COLO668 (cell line): ENCODE results near the gene CDK5RAP2.
"Not testable (repeated sequence)": the region's sequence is repeated elsewhere in the genome, so short reads cannot be mapped to it uniquely, and the experiment has no call there.

Experiments used
- DNase-seq: peaks from one replicate; lab custom pipeline; 2025; ENCODE audit not compliant: unreplicated experiment; lab: John Stamatoyannopoulos, UW

Gene CDK5RAP2

GRCh38 chr9:120474591-120475243 is 105.2 kb downstream of the CDK5RAP2 start:
- DNase-seq: no peak

- no peak for DNase-seq
Observed at GRCh38 chr9:120473608-120474007, 106.4 kb downstream of the CDK5RAP2 start.

DNA sequence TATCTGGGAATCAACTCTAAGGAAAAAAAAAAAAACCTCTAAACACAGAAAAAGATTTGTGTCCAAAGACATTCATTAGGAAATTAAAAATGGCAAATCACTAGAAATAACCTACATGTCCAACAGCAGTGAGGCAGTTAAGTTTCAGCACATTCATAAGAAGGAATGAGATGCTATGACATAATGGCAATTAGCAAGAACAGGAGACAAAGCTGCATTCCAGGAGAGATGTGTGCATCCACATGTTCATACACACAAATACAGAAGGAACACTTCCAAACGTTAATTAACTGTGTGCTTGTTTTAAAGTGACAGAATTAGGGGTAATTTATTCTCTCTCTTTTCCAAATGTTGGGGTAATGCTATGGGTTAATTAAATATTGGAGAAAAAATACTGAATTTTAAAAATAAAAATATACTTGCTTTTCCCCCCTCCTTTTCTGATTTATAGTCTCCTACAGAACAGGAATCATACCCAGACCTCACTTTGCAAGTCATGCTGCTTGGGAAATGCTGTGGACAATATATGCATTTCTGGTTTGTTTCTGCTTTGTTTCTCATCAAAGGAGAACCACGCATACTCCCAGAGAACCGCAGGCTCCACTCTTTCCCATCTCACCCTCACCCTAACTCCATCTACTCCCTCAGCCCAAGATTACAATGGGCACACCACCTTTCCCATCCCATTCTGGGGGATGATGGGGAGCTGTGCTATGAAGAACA is 114.1 kb downstream of the CDK5RAP2 start:
- no peak for DNase-seq

GRCh38 chr9:120464887-120465421 is 115.0 kb downstream of the CDK5RAP2 start:
- DNase-seq: no peak

DNA sequence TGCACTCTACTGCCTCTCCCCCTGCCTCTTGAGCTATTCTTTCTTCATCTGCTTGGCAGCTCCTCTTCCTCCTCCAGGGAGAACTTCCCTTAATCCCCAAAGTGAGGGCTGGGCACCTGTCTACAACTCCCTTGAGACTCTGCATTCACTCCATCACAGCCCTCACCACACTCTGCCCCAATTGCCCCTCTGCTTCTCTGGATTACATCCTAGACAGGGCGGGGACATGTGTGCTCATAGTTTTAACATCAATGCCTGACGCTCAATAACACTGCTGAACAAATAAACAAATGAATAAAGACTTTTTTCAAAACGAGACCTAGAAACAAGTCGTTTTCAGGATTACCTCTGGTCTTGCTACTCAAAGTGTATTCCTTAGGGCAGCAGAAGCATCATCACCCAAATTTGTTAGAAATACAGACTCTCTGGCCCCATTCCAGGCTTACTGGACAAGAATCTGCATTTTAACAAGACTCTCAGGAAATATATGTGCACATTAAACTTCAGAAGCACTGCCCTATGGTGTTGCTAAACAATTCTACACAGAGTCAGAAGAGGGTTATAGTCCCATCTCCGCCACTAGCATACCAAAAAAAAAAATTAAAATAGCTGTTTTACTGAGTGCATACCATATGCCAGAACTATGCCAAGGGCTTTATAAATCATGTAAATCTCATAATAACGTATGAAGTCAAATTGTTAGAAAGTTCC is 115.6 kb downstream of the CDK5RAP2 start:
- no peak for DNase-seq

DNA sequence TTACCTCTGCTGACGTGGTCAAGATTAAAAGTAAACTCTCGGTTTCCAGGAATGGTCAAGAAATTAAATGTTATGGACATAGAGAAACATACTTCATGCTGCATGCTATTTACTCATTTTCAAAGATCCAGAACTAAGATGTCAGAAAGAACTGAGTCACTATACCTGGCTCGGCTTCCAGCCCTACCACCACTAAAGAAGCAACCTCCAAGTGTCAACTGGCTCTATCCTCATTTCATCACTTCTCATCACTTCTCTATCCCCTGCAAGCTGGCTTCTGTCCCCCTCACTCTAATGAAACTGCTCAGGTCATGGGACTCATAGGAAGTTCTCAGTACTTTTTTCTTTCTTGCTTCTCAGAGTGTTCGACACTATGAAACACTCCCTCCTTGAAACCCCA is 116.2 kb downstream of the CDK5RAP2 start:
- DNase-seq: no peak

GRCh38 chr9:120461677-120462076 is 118.3 kb downstream of the CDK5RAP2 start:
- DNase-seq: not testable (repeated sequence)

DNA sequence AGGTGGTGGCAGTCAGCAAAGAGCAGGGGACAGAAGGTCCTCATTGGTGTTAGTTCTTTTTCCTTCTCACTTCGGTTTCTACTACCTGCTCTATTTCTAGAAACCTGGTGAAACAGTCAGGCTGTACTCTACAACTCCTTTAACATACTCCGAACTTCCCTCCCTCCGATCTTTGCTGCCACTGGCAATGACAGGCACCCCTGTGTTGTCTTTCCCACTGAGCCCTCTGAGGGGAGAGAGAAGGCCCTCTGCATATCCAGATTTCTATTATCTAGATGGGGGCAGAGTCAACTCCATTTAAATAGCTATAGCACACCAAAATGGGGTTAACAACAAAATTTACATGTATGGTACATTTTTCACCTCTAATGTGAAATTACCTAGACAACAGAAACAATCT is 123.7 kb downstream of the CDK5RAP2 start:
- DNase-seq: no peak

GRCh38 chr9:120454467-120454866 is 125.5 kb downstream of the CDK5RAP2 start:
- DNase-seq: no peak

DNA sequence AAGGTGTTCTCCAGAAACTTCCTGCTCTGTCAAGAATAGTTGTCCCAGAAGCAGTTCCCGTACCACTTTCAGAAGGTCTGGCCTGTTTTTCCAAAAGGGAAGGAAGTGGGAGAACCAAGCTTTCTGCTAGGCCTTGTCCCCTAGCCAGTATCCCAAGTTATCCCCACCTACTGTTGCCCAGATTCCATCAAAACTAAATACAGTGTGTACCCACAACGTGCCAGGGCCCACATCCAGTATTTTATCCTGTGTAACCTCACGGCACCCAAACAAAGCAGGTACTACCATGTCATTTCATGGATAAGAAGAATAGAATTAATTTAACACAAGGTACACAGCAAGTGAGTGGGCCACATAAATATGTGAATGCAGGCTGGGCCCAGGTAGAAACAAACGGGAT is 126.2 kb downstream of the CDK5RAP2 start:
- no peak for DNase-seq

GRCh38 chr9:120452631-120453030 is 127.3 kb downstream of the CDK5RAP2 start:
- no peak for DNase-seq

DNA sequence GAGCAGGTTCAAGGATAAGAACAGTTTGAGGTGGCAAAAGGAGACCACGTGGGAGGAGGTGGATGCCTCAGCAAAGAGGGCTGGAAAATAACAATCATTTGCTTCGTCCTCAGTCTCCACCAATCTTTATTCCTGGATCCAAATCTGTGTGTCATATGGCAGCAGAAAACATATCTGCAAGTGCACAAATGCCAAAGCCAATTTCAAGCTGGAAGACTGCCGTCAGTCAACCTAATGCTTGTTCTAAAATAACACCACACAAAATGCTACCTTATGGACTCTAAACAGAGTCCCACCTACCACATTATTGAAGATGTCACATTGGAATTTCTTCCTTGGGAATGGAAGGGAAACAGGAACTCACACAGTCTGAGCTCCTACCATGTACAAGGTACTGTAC is 129.1 kb downstream of the CDK5RAP2 start:
- DNase-seq: no peak

GRCh38 chr9:120449566-120449965 is 130.4 kb downstream of the CDK5RAP2 start:
- no peak for DNase-seq

DNA sequence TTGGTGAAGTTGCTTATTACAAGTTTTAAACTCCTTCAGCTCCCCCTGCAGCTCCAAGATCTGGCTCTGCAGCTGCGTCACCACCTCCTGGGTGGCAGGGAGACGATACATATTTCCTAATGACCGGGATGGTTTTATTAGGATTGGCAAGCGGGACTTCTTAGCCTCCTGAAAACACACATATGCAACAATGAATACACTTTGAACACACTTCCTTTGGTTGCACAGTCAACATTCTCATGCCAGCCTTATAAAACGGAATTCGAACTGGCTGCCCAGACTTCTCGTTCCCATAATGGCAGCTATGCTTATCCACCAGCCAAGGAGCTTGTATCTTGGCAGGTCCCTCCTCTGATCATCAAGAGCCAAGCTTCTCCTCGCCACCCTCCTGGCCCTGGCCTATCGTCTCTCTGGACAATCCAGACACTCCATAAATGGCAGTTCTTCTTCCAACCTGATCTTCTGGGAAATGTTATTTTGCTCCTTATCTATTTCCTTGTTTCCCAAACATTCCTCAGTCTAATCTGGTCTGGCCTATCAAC is 131.9 kb downstream of the CDK5RAP2 start:
- DNase-seq: no peak

DNA sequence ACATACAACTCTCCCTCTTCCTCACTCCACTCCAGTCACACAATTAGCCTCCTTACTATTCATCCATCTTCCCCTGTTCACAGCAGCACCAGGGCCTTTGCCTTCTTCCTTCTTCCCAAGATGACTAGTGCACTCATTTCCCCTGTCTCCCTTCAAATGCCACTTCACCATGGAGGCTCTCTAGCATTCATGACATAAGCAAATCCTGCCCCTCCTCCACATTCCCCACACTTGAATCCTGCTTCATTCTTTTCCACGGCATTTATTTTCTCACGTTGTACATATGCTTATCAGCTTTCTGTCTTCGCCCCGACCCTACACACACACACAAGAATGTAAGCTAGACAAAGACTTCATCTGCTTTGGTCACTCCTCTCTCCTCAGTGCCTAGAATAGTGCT is 133.3 kb downstream of the CDK5RAP2 start:
- no peak for DNase-seq

DNA sequence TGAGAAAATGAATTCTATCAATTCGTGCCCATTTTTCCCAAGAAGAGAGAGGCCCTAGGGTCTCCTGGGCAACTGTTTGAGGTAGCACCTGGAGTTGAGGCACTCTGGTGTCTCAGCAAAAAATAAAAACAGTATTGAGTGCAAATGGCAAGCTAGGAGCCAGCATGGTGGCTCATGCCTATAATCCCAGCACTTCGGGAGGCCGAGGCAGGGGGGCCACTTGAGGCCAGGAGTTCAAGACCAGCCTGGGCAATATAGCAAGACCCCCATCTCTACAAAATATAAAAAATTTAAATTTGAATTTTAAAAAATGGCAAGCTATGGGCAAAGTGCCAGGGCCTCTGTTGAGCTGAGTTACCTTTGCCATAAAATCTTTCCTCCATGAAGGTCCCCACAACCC is 136.0 kb downstream of the CDK5RAP2 start:
- no peak for DNase-seq

GRCh38 chr9:120443489-120443888 is 136.5 kb downstream of the CDK5RAP2 start:
- no peak for DNase-seq

- no peak for DNase-seq
Observed at GRCh38 chr9:120442308-120442995, 137.5 kb downstream of the CDK5RAP2 start.

DNA sequence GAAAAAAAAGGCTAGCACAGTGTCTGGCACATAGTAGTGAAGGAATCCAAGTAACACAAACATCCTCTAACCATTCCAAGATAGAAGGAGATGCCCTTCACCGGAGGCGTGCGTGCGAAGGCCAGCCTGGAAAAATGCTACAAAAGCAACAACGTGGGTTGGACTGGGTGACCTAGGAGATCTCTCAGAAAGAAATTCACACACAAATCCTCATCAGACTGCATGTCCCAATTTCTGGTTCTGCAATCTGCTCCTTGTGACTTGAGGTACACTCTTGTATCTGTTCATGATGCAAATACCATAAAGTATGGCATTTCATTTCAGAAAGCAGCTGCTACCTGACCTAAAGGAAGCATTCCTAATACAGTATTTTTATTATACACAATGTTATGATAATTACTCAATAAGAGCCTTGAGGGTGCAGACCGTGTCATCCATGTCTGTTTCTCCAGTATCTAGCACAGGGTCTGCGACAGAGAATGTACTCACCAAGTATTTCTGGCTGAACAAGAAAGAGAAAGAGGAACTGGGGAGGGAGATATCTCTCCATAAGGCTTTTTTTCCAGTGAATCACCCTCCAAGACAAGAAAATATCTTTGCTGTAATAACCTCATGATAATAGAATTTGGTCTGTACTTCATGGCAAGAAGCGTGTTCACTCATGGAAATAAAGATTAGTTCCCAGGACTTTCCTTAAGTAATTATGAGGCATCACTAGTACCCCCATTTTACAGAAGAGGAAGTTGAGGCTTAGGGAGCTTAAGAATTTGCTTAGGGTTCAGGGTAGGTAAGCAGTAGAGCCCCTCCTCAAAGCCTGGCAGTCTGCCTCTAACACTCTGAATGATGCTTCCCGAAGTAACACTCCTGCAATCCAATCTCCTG is 138.3 kb downstream of the CDK5RAP2 start:
- no peak for DNase-seq

- no peak for DNase-seq
Observed at GRCh38 chr9:120440791-120441190, 139.2 kb downstream of the CDK5RAP2 start.
